Upper lobe of right lung (tissue), 1 donor: ENCODE measurements around the gene ZDHHC15. TPM values are rescaled to one million over a fixed set of nuclear protein-coding genes. Genes with fewer than 3 reads are reported as not detected.
"Not testable (repeated sequence)": the region's sequence is repeated elsewhere in the genome, so short reads cannot be mapped to it uniquely, and the experiment has no call there.

Source experiments
- ATAC-seq: fragments of 200-7000 bp; cut with Tn5 transposase; one replicate; pipeline ENCODE4 v1.9.1; 2020; ENCODE audit warnings: mild to moderate bottlenecking, moderate library complexity
- DNase-seq: peaks from one replicate; pipeline ENCODE4 v3.0.0-alpha.2; 2020
- H3K27ac ChIP-seq: fragments of 200-600 bp; one replicate; pipeline ENCODE4 v1.8.0; 2022
- H3K27me3 ChIP-seq: fragments of 200-600 bp; one replicate; pipeline ENCODE4 v1.8.0; 2022; ENCODE audit warnings: mild to moderate bottlenecking
- H3K36me3 ChIP-seq: fragments of 200-600 bp; one replicate; pipeline ENCODE4 v1.8.0; 2022
- H3K4me1 ChIP-seq: fragments of 200-600 bp; one replicate; pipeline ENCODE4 v1.8.0; 2022
- H3K4me3 ChIP-seq: fragments of 200-600 bp; one replicate; pipeline ENCODE4 v1.8.0; 2022; ENCODE audit warnings: mild to moderate bottlenecking
- H3K9me3 ChIP-seq: fragments of 200-600 bp; one replicate; pipeline ENCODE4 v1.8.0; 2022
- intact Hi-C: fragments of 100-400 bp; cut with DNase I; formaldehyde crosslinking; loops from one replicate; pipeline ENCODE4 v1.11.0; 2022
- long read RNA-seq: library from polyadenylated mRNA; unstranded; transcript quantifications from one replicate; pipeline ENCODE4 v2.0.0, GENCODE V29; 2021
- total RNA-seq: library from RNA; stranded (reverse); fragmentation: NEBNext Ultra II Directional; extraction: Animal tissue kit (Norgen Biotek cat#: 25700); gene quantifications from one replicate; pipeline ENCODE4 v1.2.1, GENCODE V29; 2021
- TF ChIP-seq, protein P1 (sequence below): fragments of 200-600 bp; IDR thresholded peaks from one replicate; pipeline ENCODE4 v1.8.0; 2022; ENCODE audit warnings: antibody characterized with exemption
- donor health status: DM: no; HTN: yes; CAD: no; lungs with severe emphysema.

The ZDHHC15 gene, protein sequence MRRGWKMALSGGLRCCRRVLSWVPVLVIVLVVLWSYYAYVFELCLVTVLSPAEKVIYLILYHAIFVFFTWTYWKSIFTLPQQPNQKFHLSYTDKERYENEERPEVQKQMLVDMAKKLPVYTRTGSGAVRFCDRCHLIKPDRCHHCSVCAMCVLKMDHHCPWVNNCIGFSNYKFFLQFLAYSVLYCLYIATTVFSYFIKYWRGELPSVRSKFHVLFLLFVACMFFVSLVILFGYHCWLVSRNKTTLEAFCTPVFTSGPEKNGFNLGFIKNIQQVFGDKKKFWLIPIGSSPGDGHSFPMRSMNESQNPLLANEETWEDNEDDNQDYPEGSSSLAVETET
- total RNA-seq = 1.4 TPM
- long read RNA-seq, full-length matches to known transcripts = 4 of 6 reads
- long read RNA-seq, partial matches to known transcripts = 1 of 6 reads
- long read RNA-seq, other reads (novel, unspliced or antisense) = 1 of 6 reads

DNA sequence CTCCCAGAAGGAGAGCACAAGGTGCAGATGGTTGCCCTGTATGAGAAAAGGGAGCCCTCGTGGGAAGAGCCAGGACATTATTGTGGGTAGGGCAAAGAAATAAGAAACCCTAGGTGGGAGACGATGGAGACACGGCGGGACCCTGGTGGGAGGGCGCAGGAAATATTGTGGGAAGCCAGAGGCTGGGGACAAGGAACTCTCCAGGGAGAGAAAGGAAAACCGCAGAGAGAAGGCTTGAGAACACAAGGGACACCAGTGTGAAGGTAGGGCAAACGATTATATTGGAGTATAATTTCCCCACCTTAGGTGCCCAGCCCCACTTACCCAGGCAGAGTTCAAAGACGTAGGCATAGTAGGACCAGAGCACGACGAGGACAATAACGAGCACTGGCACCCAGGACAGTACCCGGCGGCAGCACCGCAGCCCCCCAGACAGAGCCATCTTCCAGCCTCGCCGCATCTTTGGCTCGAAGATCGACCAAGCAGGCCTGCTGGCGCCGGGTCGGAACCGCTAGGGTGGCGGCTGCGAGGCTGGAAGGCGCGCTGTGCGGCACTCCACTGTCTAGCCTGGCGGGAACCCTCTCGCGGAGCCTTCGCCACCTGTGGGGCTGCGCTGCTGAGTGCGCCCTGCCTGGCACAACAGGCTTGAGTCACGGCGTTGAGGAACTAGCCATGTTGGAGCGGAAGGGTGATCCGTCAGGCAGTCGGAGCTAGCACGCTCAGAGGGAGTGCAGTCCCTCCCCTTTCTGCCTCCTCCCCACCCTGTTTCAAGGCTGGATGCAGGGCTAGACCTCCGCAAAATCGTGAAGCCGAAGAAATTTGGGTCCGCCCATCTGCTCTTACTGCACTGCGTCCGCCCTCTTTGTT lies at the start of gene ZDHHC15:
Gene ZDHHC15, minus strand, starts transcription at position 473 of the 867 bp plus-strand sequence. Its CDS starts 13 bp downstream, at position 460.
- intact Hi-C loops = no loop called here
- Histone ChIP-seq H3K4me1 (no peaks in the 10 kb centered on the region), H3K4me3 (peak within 1 kb of the TSS; percentile 52), H3K27me3 (no peaks in the 10 kb centered on the region), H3K36me3 (no peaks in the 10 kb centered on the region), H3K27ac (peak within 1 kb of the TSS; percentile 51), H3K9me3 (no peaks in the 10 kb centered on the region)
- TF ChIP-seq, protein P1, sequence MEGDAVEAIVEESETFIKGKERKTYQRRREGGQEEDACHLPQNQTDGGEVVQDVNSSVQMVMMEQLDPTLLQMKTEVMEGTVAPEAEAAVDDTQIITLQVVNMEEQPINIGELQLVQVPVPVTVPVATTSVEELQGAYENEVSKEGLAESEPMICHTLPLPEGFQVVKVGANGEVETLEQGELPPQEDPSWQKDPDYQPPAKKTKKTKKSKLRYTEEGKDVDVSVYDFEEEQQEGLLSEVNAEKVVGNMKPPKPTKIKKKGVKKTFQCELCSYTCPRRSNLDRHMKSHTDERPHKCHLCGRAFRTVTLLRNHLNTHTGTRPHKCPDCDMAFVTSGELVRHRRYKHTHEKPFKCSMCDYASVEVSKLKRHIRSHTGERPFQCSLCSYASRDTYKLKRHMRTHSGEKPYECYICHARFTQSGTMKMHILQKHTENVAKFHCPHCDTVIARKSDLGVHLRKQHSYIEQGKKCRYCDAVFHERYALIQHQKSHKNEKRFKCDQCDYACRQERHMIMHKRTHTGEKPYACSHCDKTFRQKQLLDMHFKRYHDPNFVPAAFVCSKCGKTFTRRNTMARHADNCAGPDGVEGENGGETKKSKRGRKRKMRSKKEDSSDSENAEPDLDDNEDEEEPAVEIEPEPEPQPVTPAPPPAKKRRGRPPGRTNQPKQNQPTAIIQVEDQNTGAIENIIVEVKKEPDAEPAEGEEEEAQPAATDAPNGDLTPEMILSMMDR = no peak
- DNase-seq = peak; percentile 83
- ATAC-seq = peak; percentile 99

DNA sequence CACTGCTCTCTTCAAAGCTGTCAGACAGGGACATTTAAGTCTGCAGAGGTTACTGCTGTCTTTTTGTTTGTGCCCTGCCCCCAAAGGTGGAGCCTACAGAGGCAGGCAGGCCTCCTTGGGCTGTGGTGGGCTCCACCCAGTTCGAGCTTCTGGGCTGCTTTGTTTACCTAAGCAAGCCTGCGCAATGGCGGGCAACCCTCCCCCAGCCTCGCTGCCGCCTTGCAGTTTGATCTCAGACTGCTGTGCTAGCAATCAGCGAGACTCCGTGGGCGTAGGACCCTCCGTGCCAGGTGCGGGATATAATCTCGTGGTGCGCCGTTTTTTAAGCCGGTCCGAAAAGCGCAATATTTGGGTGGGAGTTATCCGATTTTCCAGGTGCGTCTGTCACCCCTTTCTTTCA lies 37.7 kb upstream of the ZDHHC15 start:
- H3K4me3 ChIP-seq, H3K9me3 ChIP-seq, H3K27me3 ChIP-seq, ATAC-seq, H3K27ac ChIP-seq, H3K4me1 ChIP-seq, H3K36me3 ChIP-seq, intact Hi-C loops, DNase-seq: not testable (repeated sequence)

DNA sequence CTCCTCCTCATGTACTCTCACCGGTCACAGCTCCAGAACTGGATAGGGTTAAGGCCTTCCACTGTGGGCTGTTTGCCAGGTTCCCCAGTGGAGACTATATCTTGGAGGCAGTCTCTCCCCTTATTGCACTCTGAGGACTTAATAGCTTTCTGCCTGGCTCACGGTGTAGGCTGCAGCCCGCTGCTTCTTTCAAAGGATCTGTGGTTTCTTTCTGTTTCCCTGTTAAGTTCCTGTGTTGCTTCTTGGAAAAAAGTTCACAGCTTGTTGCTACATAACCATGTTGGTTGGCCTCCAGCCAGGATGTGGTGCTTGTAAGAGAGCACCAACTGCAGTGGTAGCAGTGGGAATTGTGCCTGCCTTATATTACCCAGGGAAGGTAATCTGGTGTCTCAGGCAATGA lies 24.9 kb upstream of the ZDHHC15 start:
- intact Hi-C loops = no loop called here

DNA sequence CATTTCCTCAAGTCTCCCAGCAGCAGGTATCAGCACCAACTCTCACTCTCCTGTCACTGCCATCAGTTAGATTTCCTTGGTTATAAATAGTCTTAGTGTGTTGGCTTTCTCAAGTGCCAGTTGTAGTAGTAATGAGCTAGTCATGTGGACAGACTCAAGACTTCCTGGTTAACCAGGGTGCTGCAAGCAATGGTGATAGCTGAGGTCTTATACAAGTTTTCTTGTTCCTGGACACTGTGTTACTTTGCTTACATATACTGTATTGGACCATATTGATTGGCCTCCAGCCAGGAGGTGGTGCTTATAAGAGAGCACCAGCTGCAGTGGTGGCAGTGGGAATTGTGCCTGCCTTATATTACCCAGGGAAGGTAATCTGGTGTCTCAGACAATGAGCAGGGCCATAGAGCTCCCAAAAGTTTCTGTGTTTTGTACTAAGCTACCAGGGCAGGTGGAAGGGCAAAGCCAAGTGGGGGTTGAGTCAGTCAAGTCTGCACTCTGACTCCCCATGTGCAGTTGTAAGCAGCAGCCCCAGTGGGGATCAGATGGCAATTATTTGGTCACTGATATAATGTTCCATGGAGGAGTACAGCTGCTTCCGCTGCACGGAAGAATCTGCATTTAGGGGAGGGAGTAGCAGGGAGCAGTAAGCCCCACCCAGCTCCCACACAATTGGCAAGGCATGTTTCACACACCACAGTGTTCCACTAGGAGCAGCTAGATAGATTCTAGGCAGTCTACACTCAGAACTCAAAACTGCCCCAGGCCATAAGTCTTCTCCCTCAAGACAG lies 24.1 kb upstream of the ZDHHC15 start:
- TF ChIP-seq, protein P1 = no peak
- intact Hi-C loops = no loop called here
- no peak overlapping the region for H3K4me3 ChIP-seq
- H3K27me3 ChIP-seq = no peaks in the 10 kb centered on the region
- H3K4me1 ChIP-seq = no peaks in the 10 kb centered on the region
- no peak overlapping the region for H3K27ac ChIP-seq
- H3K9me3 ChIP-seq = no peaks in the 10 kb centered on the region
- DNase-seq (no peak), ATAC-seq (peak; percentile 55)
- no peaks in the 10 kb centered on the region for H3K36me3 ChIP-seq

More for the DNA sequence above, 24.9 kb upstream of the ZDHHC15 start:
- Histone ChIP-seq H3K27ac (no peak overlapping the region), H3K9me3 (no peaks in the 10 kb centered on the region), H3K4me1 (no peaks in the 10 kb centered on the region), H3K36me3 (no peaks in the 10 kb centered on the region), H3K4me3 (no peak overlapping the region), H3K27me3 (no peaks in the 10 kb centered on the region)
- DNase-seq = peak; percentile 72
- TF ChIP-seq, protein P1 = no peak
- peak; percentile 68 for ATAC-seq

DNA sequence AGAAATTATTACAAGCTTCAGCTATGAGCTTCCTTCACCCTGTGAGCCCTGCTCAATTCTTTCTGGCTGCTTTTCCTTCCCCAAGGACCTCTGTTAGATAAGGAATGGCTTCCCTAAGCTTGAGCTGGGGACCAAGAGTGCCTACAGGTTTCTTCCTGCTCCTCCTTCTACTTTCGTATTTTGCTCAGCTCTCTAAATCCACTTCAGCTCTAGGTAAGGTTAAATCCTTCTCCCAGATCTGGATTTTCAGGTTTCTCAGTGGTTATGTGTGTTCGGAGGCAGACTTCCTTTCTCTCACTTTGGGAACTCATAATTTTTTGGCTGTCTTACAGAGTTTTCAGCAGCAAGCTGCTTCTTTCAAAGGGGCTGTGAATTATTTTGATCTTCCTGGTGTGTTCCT lies 21.9 kb upstream of the ZDHHC15 start:
- H3K4me3 ChIP-seq = no peak overlapping the region
- no peak overlapping the region for H3K27ac ChIP-seq
- no peaks in the 10 kb centered on the region for H3K9me3 ChIP-seq
- H3K4me1 ChIP-seq = no peaks in the 10 kb centered on the region
- H3K27me3 ChIP-seq = no peaks in the 10 kb centered on the region
- intact Hi-C loops = no loop called here
- ATAC-seq = peak; percentile 61
- no peak for DNase-seq
- TF ChIP-seq, protein P1 = no peak
- H3K36me3 ChIP-seq = no peaks in the 10 kb centered on the region
